ENCODE results near the gene CDC7. TPM values are rescaled to one million over a fixed set of nuclear protein-coding genes. Genes with fewer than 3 reads are reported as not detected.

Gene CDC7
- total and polyA plus RNA-seq, 9 of the 15 experiments (the other 6 are each of a cell fraction or from before 2014, with no cell fraction given), result 22.3 to 66.8 (median 44.2) TPM

DNA sequence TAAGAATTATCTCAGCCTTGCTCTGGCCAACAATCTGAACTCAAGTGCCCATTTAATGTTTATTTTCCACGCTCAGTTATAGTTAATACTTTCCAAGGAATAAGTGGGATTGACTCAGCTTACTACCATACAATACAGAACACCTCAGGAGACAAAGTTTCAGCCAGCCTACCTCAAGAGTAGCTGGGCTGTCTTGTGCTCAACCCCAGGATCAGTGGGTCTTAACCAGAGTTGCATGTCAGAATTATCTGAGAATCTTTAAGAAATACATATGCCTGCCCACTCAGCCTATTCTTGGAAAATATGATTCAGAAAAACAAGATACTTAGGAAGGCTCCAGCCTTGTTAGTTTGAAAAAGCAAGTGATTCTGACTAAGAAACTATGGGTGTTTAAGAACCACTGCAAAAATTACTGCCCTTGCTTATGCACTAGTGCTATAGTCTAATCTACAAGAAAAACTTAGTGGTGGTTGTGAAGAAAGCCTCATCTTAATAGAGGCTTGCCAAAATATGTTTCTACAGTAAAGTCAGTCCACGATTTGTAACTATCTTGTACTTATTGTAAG, 20.4 kb downstream of the CDC7 start:
- Histone ChIP-seq H3K79me2 (ENCODE audit: control insufficient read depth, insufficient read depth, low read length) (no peaks in the 10 kb centered on the region), H4K20me1 (replicated peaks; ENCODE audit: control insufficient read depth, insufficient read depth, low read length) (no peaks in the 10 kb centered on the region), H3K4me3 (no peak overlapping the region), H3K9me3 (replicated peaks; ENCODE audit: control insufficient read depth, insufficient read depth, low read depth, low read length) (no peaks in the 10 kb centered on the region), H3K9ac (ENCODE audit: insufficient read depth in 1 of 2, low read depth in 2 of 2, low read length in 2 of 2) (no peak overlapping the region), H3K4me1 (replicated peaks in 1 of 2; ENCODE audit: control insufficient read depth in 2 of 2, insufficient read depth in 2 of 2, low read length in 2 of 2) (no peaks in the 10 kb centered on the region; a peak in 1 of 5 replicates), H3K9me1 (ENCODE audit: control insufficient read depth, insufficient read depth, low read length) (no peaks in the 10 kb centered on the region), H2AFZ (ENCODE audit: low read depth, low read length) (no peak overlapping the region), H3K27ac (ENCODE audit: extremely low read depth, low read depth, low read length) (no peak overlapping the region), H3K27me3 (ENCODE audit: control insufficient read depth in 2 of 2, insufficient read depth in 2 of 2, low read length in 2 of 2) (no peaks in the 10 kb centered on the region), H3K4me2 (ENCODE audit: insufficient read depth, low read length) (no peak overlapping the region), H3K36me3 (ENCODE audit: control insufficient read depth, insufficient read depth, low read length) (peaks cover 50% of the 10 kb centered on the region; the same call in 2 of the 3 replicates)
- TF ChIP-seq FOSL1 (tag; conservative IDR thresholded peaks at IDR 0.05) (peak; percentile 51; the same call in 1 of the 2 replicates), CEBPG (CRISPR knock-in tag; IDR thresholded peaks at IDR 0.05) (no peak), CEBPG (tag; conservative IDR thresholded peaks at IDR 0.05 in 1 of 2, IDR thresholded peaks at IDR 0.05 in 1 of 2) (no peak)
- ChIA-PET POLR2A (no interaction called here), CTCF (ENCODE audit: low intra/inter-chr PET ratio) (no interaction called here)
- intact Hi-C loops (cut with micrococcal nuclease), result loop anchor here (10.0 kb wide), 1 partner anchor 774 kb away; the partner anchor contains the start of genes GLMN and RPAP2
- peak in 1 of 4 experiments; percentile 18 for DNase-seq (ENCODE audit: extremely low read depth in 1 of 4, low spot score in 3 of 4)
- in situ Hi-C loops (cut with MboI), result no loop called here
- FAIRE-seq, result no peak
- BruUV-seq (replicated peaks), result no TSS peak
- ATAC-seq, result peak; percentile 37; the same call in 2 of the 3 replicates
- 90% methylated on average over 2 of the region's 2 CpGs for WGBS (ENCODE audit: insufficient coverage, low coverage, missing lambda C conversion rate)

GRCh38 chr1:91523482-91523881, 22.8 kb downstream of the CDC7 start:
- Histone ChIP-seq H3K36me3 (ENCODE audit: control insufficient read depth, insufficient read depth, low read length) (peaks cover 36% of the 10 kb centered on the region; the same call in 1 of the 3 replicates), H4K20me1 (replicated peaks; ENCODE audit: control insufficient read depth, insufficient read depth, low read length) (no peaks in the 10 kb centered on the region), H3K4me3 (no peak overlapping the region), H3K27me3 (ENCODE audit: control insufficient read depth in 2 of 2, insufficient read depth in 2 of 2, low read length in 2 of 2) (no peaks in the 10 kb centered on the region), H3K9ac (ENCODE audit: insufficient read depth in 1 of 2, low read depth in 2 of 2, low read length in 2 of 2) (no peak overlapping the region), H3K9me1 (ENCODE audit: control insufficient read depth, insufficient read depth, low read length) (no peaks in the 10 kb centered on the region), H3K4me2 (ENCODE audit: insufficient read depth, low read length) (no peak overlapping the region), H2AFZ (ENCODE audit: low read depth, low read length) (no peak overlapping the region), H3K79me2 (ENCODE audit: control insufficient read depth, insufficient read depth, low read length) (no peaks in the 10 kb centered on the region), H3K27ac (ENCODE audit: extremely low read depth, low read depth, low read length) (no peak overlapping the region), H3K9me3 (replicated peaks; ENCODE audit: control insufficient read depth, insufficient read depth, low read depth, low read length) (no peaks in the 10 kb centered on the region), H3K4me1 (replicated peaks in 1 of 2; ENCODE audit: control insufficient read depth in 2 of 2, insufficient read depth in 2 of 2, low read length in 2 of 2) (no peaks in the 10 kb centered on the region; a peak in 1 of 5 replicates)
- ChIA-PET POLR2A (interaction anchor here (1.2 kb wide), 1 partner anchor 22 kb away, joined by 3 read pairs; no protein-coding TSS in a partner anchor), CTCF (ENCODE audit: low intra/inter-chr PET ratio) (no interaction called here)
- FAIRE-seq (no peak), ATAC-seq (no peak), DNase-seq (ENCODE audit: extremely low read depth in 1 of 4, low spot score in 3 of 4) (no peak)
- in situ Hi-C loops (cut with MboI) (no loop called here), intact Hi-C loops (cut with micrococcal nuclease) (loop anchor here (10.0 kb wide), 1 partner anchor 771 kb away; the partner anchor contains the start of genes GLMN and RPAP2)
- BruUV-seq (replicated peaks), result no TSS peak
- 64% methylated on average over 1 of the region's 1 CpG for WGBS (ENCODE audit: insufficient coverage, low coverage, missing lambda C conversion rate)
- no peak for TF ChIP-seq RNF2 (IDR thresholded peaks at IDR 0.05)
- TF ChIP-seq ZNF324 (CRISPR knock-in tag; IDR thresholded peaks at IDR 0.05), result no peak
- TF ChIP-seq ARID2 (IDR thresholded peaks at IDR 0.05), result no peak
- no peak for TF ChIP-seq POU5F1 (IDR thresholded peaks at IDR 0.05; ENCODE audit: borderline replicate concordance, low read depth, low read length, partially characterized antibody)
- TF ChIP-seq, protein P1, sequence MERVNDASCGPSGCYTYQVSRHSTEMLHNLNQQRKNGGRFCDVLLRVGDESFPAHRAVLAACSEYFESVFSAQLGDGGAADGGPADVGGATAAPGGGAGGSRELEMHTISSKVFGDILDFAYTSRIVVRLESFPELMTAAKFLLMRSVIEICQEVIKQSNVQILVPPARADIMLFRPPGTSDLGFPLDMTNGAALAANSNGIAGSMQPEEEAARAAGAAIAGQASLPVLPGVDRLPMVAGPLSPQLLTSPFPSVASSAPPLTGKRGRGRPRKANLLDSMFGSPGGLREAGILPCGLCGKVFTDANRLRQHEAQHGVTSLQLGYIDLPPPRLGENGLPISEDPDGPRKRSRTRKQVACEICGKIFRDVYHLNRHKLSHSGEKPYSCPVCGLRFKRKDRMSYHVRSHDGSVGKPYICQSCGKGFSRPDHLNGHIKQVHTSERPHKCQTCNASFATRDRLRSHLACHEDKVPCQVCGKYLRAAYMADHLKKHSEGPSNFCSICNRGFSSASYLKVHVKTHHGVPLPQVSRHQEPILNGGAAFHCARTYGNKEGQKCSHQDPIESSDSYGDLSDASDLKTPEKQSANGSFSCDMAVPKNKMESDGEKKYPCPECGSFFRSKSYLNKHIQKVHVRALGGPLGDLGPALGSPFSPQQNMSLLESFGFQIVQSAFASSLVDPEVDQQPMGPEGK (CRISPR knock-in tag; IDR thresholded peaks at IDR 0.05; ENCODE audit: borderline replicate concordance), result no peak
